Breast epithelium (tissue), 4 donors: ENCODE results near the gene RGS14. TPM values are rescaled to one million over a fixed set of nuclear protein-coding genes. Genes with fewer than 3 reads are reported as not detected.

ENCODE experiments used
- DNase-seq, 2 donors: peaks; one replicate each; pipeline ENCODE4 v3.0.0-alpha.2; 2019; ENCODE audit warnings: low spot score in 2 of 2
- H3K27ac ChIP-seq, 2 donors: fragments of 200-600 bp; sonication (generic) in 1 of 2; one replicate each; pipeline ENCODE4 v1.5.1; 2016 to 2019; ENCODE audit warnings: mild to moderate bottlenecking in 1 of 2
- H3K27me3 ChIP-seq, 2 donors: fragments of 200-600 bp; sonication (generic) in 1 of 2; one replicate each; pipeline versions ENCODE4 v1.5.1 to v1.6.0; 2017 to 2019; ENCODE audit warnings: control low read depth in 1 of 2, mild to moderate bottlenecking in 1 of 2
- H3K36me3 ChIP-seq: fragments of 200-600 bp; one replicate; pipeline ENCODE4 v1.5.1; 2019
- H3K4me1 ChIP-seq, 2 donors: fragments of 200-600 bp; sonication (generic); one replicate each; pipeline ENCODE4 v1.5.1; 2016 to 2019; ENCODE audit warnings: control low read depth in 1 of 2
- H3K4me3 ChIP-seq, 3 donors: fragments of 200-600 bp; sonication (generic); 1 replicate in 2 of 3; 2 replicates in 1 of 3; pipeline ENCODE4 v1.5.1; 2016 to 2019; ENCODE audit warnings: mild to moderate bottlenecking in 3 of 3, moderate library complexity in 2 of 3
- H3K9me3 ChIP-seq, 2 donors: fragments of 200-600 bp; sonication (generic) in 1 of 2; one replicate each; pipeline ENCODE4 v1.5.1; 2016 to 2019; ENCODE audit warnings: control low read depth in 1 of 2
- CTCF ChIP-seq, 3 donors: fragments of 450-650 bp; IDR thresholded peaks; one replicate each; pipeline ENCODE4 v1.5.1; 2016 to 2017; ENCODE audit warnings: antibody characterized with exemption in 3 of 3, mild to moderate bottlenecking in 3 of 3, moderate library complexity in 3 of 3
- POLR2A ChIP-seq: fragments of 450-650 bp; IDR thresholded peaks from one replicate; pipeline ENCODE4 v1.6.1; 2016; ENCODE audit warnings: antibody characterized with exemption, mild to moderate bottlenecking, moderate library complexity
- POLR2AphosphoS5 ChIP-seq, 3 donors: sonication (generic); formaldehyde crosslinking; IDR thresholded peaks; one replicate each; pipeline ENCODE4 v1.6.1; 2017; ENCODE audit warnings: antibody characterized with exemption in 3 of 3
- intact Hi-C: fragments of 100-400 bp; cut with DNase I; formaldehyde crosslinking; loops from one replicate; pipeline ENCODE4 v1.15.1; 2023; ENCODE audit warnings: low total_unique reads
- total RNA-seq, 3 donors: library from RNA; depleted of rRNA; stranded (reverse); fragments of >200 nt; gene quantifications; one replicate each; pipeline ENCODE4 v1.1.0, GENCODE V29; 2016

RGS14 gene
- total RNA-seq, 3 donors from 2014 or later = 9.0 to 16.4 (median 11.3) TPM

DNA sequence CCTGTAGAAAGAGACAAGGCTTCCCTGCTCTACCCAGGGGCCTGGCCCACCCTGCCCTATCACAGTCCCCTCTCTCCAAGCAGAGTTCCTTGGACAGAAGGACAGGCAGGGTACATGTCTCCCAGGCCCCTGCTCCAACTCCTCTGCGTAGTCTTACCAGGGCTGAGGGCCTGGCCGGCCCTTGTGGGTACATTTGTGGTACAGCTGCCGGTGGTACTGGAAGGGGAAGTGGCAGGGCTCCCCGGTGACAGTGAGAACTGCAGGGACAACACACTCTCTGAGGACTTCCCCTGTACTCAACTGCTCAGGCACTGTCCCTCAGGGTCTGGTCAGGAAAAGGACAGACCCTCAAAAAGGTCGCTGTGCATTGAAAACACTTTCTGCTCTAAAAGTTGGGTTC, 48.1 kb downstream of the RGS14 start:
- no peak overlapping the region for H3K4me3 ChIP-seq
- no peak for DNase-seq
- no peak overlapping the region for H3K27ac ChIP-seq
- no peaks in the 10 kb centered on the region for H3K9me3 ChIP-seq
- peaks cover 5% of the 10 kb centered on the region in 2 donors for H3K4me1 ChIP-seq
- intact Hi-C loops = loop anchor here (5.0 kb wide), 1 partner anchor 41 kb away; the partner anchor contains the start of gene PRR7
- H3K27me3 ChIP-seq = peaks cover 2 to 15% of the 10 kb centered on the region in 2 donors
- TF ChIP-seq POLR2A (no peak), CTCF (IDR thresholded peaks at IDR 0.05) (no peak), POLR2AphosphoS5 (IDR thresholded peaks at IDR 0.05) (no peak)
- no peaks in the 10 kb centered on the region for H3K36me3 ChIP-seq

- Histone ChIP-seq H3K27ac (no peak within 1 kb of the TSS), H3K36me3 (no peaks in the 10 kb centered on the region), H3K4me1 (peaks cover 0 to 5% of the 10 kb centered on the region in 2 donors), H3K9me3 (no peaks in the 10 kb centered on the region), H3K4me3 (no peak within 1 kb of the TSS), H3K27me3 (no peaks in the 10 kb centered on the region)
- no peak for DNase-seq
- intact Hi-C loops = loop anchor here (5.0 kb wide), 1 partner anchor 38 kb away; the partner anchor contains the start of gene PRR7
- TF ChIP-seq CTCF (IDR thresholded peaks at IDR 0.05) (no peak), POLR2A (no peak), POLR2AphosphoS5 (IDR thresholded peaks at IDR 0.05) (no peak)
Observed at GRCh38 chr5:177409043-177409801, 51.5 kb downstream of the RGS14 start, which contains the start of gene F12. Gene F12, minus strand, starts transcription at chr5:177409564. Its CDS starts 37 bp downstream, at chr5:177409527.

GRCh38 chr5:177410575-177410974, 52.9 kb downstream of the RGS14 start:
- Histone ChIP-seq H3K4me1 (no peaks in the 10 kb centered on the region), H3K9me3 (no peaks in the 10 kb centered on the region), H3K27ac (no peak overlapping the region), H3K4me3 (no peak overlapping the region), H3K27me3 (no peaks in the 10 kb centered on the region), H3K36me3 (no peaks in the 10 kb centered on the region)
- DNase-seq = no peak
- TF ChIP-seq CTCF (IDR thresholded peaks at IDR 0.05) = no peak
- TF ChIP-seq POLR2A = no peak
- TF ChIP-seq POLR2AphosphoS5 (IDR thresholded peaks at IDR 0.05) = no peak
- intact Hi-C loops = no loop called here

GRCh38 chr5:177412603-177413233, 55.0 kb downstream of the RGS14 start:
- intact Hi-C loops = no loop called here

More at GRCh38 chr5:177412603-177413233, 55.0 kb downstream of the RGS14 start:
- no peaks in the 10 kb centered on the region for H3K4me1 ChIP-seq
- H3K27me3 ChIP-seq = no peaks in the 10 kb centered on the region
- H3K36me3 ChIP-seq = no peaks in the 10 kb centered on the region
- H3K9me3 ChIP-seq = no peaks in the 10 kb centered on the region
- H3K4me3 ChIP-seq = no peak overlapping the region
- TF ChIP-seq POLR2A (no peak), POLR2AphosphoS5 (IDR thresholded peaks at IDR 0.05) (no peak), CTCF (IDR thresholded peaks at IDR 0.05) (no peak)
- H3K27ac ChIP-seq = no peak overlapping the region
- no peak for DNase-seq
